Neural cell (in vitro differentiated cells): ENCODE results near the gene NEK6. TPM values are rescaled to one million over a fixed set of nuclear protein-coding genes. Genes with fewer than 3 reads are reported as not detected.

Source experiments
- H2AFZ ChIP-seq: fragments of 200-600, 300-800 bp; sonication (generic), shearing (Covaris generic); 2 replicates; pipeline ENCODE4 v1.6.0; 2014; ENCODE audit warnings: low read depth, mild to moderate bottlenecking, antibody characterized with exemption, low read length, moderate library complexity
- H3F3A ChIP-seq: fragments of 200-600 bp; shearing (Covaris generic); 2 replicates; pipeline ENCODE4 v1.6.1; 2016; ENCODE audit warnings: mild to moderate bottlenecking, moderate library complexity, mixed read lengths, antibody characterized with exemption, low read length; ENCODE audit not compliant: insufficient read depth, poor library complexity, severe bottlenecking
- H3K27ac ChIP-seq: fragments of 200-600, 300-800 bp; sonication (generic), shearing (Covaris generic); 2 replicates; pipeline ENCODE4 v1.5.1; 2014; ENCODE audit warnings: mild to moderate bottlenecking, low read length, moderate library complexity
- H3K27me3 ChIP-seq: fragments of 300-800, 200-600 bp; sonication (generic), shearing (Covaris generic); 2 replicates; pipeline ENCODE4 v1.6.0; 2014; ENCODE audit warnings: mild to moderate bottlenecking, low read depth, low read length, moderate library complexity; ENCODE audit not compliant: insufficient read depth
- H3K36me3 ChIP-seq: fragments of 300-800, 200-600 bp; sonication (generic), shearing (Covaris generic); 2 replicates; pipeline ENCODE4 v1.5.1; 2014; ENCODE audit warnings: mild to moderate bottlenecking, antibody characterized with exemption, low read length, moderate library complexity; ENCODE audit not compliant: insufficient read depth
- H3K4me2 ChIP-seq: fragments of 300-800, 200-600 bp; sonication (generic), shearing (Covaris generic); 2 replicates; pipeline ENCODE4 v1.6.0; 2014; ENCODE audit warnings: mild to moderate bottlenecking, low read length
- H3K4me3 ChIP-seq: fragments of 300-800, 200-600 bp; sonication (generic), shearing (Covaris generic); 2 replicates; pipeline ENCODE4 v1.5.1; 2014; ENCODE audit warnings: mild to moderate bottlenecking, low read length, moderate library complexity
- H3K79me2 ChIP-seq: fragments of 200-600 bp; shearing (Covaris generic); replicated peaks from 2 replicates; pipeline ENCODE4 v1.6.0; 2014; ENCODE audit warnings: mild to moderate bottlenecking, low read length, moderate library complexity; ENCODE audit not compliant: insufficient read depth
- H3K9ac ChIP-seq: fragments of 300-800, 200-600 bp; sonication (generic), shearing (Covaris generic); 2 replicates; pipeline ENCODE4 v1.6.1; 2016; ENCODE audit warnings: mild to moderate bottlenecking, low read length, mixed read lengths
- H3K9me2 ChIP-seq: fragments of 200-600 bp; shearing (Covaris generic); 2 replicates; pipeline ENCODE4 v1.6.1; 2016; ENCODE audit warnings: mild to moderate bottlenecking, low read length, mixed read lengths; ENCODE audit not compliant: insufficient read depth
- H3K9me3 ChIP-seq: fragments of 200-600, 300-800 bp; sonication (generic), shearing (Covaris generic); 2 replicates; pipeline ENCODE4 v1.6.1; 2016; ENCODE audit warnings: mild to moderate bottlenecking, mixed run types, low read length, moderate library complexity, mixed read lengths
- H4K20me1 ChIP-seq: fragments of 200-600 bp; shearing (Covaris generic); 2 replicates; pipeline ENCODE4 v1.6.1; 2016; ENCODE audit warnings: mild to moderate bottlenecking, mixed run types; ENCODE audit not compliant: insufficient read depth
- CTCF ChIP-seq: fragments of 450-650 bp; IDR thresholded peaks from 2 replicates; pipeline ENCODE4 v1.5.1; 2014; ENCODE audit warnings: antibody characterized with exemption, mild to moderate bottlenecking, moderate library complexity; ENCODE audit not compliant: poor library complexity, severe bottlenecking
- EP300 ChIP-seq: fragments of 450-650 bp; conservative IDR thresholded peaks from 2 replicates; pipeline ENCODE4 v1.6.1; 2014; ENCODE audit warnings: antibody characterized with exemption, mild to moderate bottlenecking, moderate library complexity; ENCODE audit not compliant: poor library complexity, severe bottlenecking
- EZH2 ChIP-seq: fragments of 200-600, 300-800 bp; shearing (Covaris generic), sonication (generic); IDR thresholded peaks from 2 replicates; pipeline ENCODE4 v1.6.1; 2014; ENCODE audit warnings: antibody characterized with exemption, low read length, borderline replicate concordance, mild to moderate bottlenecking; ENCODE audit not compliant: insufficient read depth, poor library complexity, severe bottlenecking
- MXI1 ChIP-seq: fragments of 450-650 bp; conservative IDR thresholded peaks from 2 replicates; pipeline ENCODE4 v1.6.1; 2014; ENCODE audit warnings: antibody characterized with exemption, mild to moderate bottlenecking; ENCODE audit not compliant: poor library complexity, severe bottlenecking
- POLR2AphosphoS5 ChIP-seq: IDR thresholded peaks from 2 replicates; pipeline ENCODE4 v1.6.1; 2012
- RAD21 ChIP-seq: fragments of 450-650 bp; conservative IDR thresholded peaks from 2 replicates; pipeline ENCODE4 v1.6.1; 2014; ENCODE audit warnings: antibody characterized with exemption, mild to moderate bottlenecking, moderate library complexity
- REST ChIP-seq: IDR thresholded peaks from 2 replicates; pipeline ENCODE4 v1.6.1; 2012; ENCODE audit warnings: borderline replicate concordance
- SMC3 ChIP-seq: fragments of 450-650 bp; conservative IDR thresholded peaks from 2 replicates; pipeline ENCODE4 v1.6.1; 2014; ENCODE audit warnings: antibody characterized with exemption, mild to moderate bottlenecking, moderate library complexity; ENCODE audit not compliant: poor library complexity
- TAF1 ChIP-seq: IDR thresholded peaks from 2 replicates; pipeline ENCODE4 v1.6.1; 2012; ENCODE audit warnings: low read depth
- polyA plus RNA-seq: library from polyadenylated mRNA; depleted of rRNA; stranded (reverse); fragments of >200 nt; gene quantifications from 2 replicates; pipeline ENCODE4 v1.2.3, GENCODE V29; 2014

The NEK6 gene
- polyA plus RNA-seq, 1 donor from 2014 or later, result 4.6 TPM

GRCh38 chr9:124311283-124311682 lies 53.5 kb downstream of the NEK6 start:
- Histone ChIP-seq H4K20me1 (no peaks in the 10 kb centered on the region), H3K27me3 (no peaks in the 10 kb centered on the region), H3K9me3 (no peaks in the 10 kb centered on the region), H3K9ac (no peak overlapping the region), H3K4me3 (no peak overlapping the region), H3K4me2 (no peak overlapping the region), H3F3A (no peaks in the 10 kb centered on the region), H3K36me3 (no peaks in the 10 kb centered on the region), H3K9me2 (no peaks in the 10 kb centered on the region), H3K79me2 (no peaks in the 10 kb centered on the region), H2AFZ (no peak overlapping the region), H3K27ac (no peak overlapping the region)
- TF ChIP-seq CTCF, result no peak
- TF ChIP-seq POLR2AphosphoS5, result no peak
- TF ChIP-seq TAF1, result no peak
- no peak for TF ChIP-seq EP300
- TF ChIP-seq EZH2, result no peak
- TF ChIP-seq SMC3, result no peak
- TF ChIP-seq RAD21, result no peak
- TF ChIP-seq REST, result no peak
- TF ChIP-seq MXI1, result no peak

- H3K27ac ChIP-seq, result no peak overlapping the region
- TF ChIP-seq SMC3 (no peak), EZH2 (no peak), RAD21 (no peak), EP300 (no peak), POLR2AphosphoS5 (no peak), MXI1 (no peak), REST (no peak), TAF1 (no peak), CTCF (no peak)
Observed at GRCh38 chr9:124312290-124313265, 54.8 kb downstream of the NEK6 start.

More at GRCh38 chr9:124312290-124313265, 54.8 kb downstream of the NEK6 start:
- Histone ChIP-seq H3F3A (no peaks in the 10 kb centered on the region), H3K9me2 (no peaks in the 10 kb centered on the region), H4K20me1 (no peaks in the 10 kb centered on the region), H3K9ac (no peak overlapping the region), H2AFZ (no peak overlapping the region), H3K79me2 (no peaks in the 10 kb centered on the region), H3K4me3 (no peak overlapping the region), H3K36me3 (no peaks in the 10 kb centered on the region), H3K4me2 (no peak overlapping the region), H3K27me3 (no peaks in the 10 kb centered on the region), H3K9me3 (no peaks in the 10 kb centered on the region)
